ENCODE measurements around the gene USP19.

USP19 gene

GRCh38 chr3:49120438-49121131 is at the start of gene USP19:
USP19 (minus strand) TSS chr3:49120823; CDS start chr3:49119145, 1,678 bp downstream.
- peak; percentile 83 for DNase-seq (ENCODE audit: low read depth in 2 of 2)

- DNase-seq (ENCODE audit: low read depth in 2 of 2) = no peak
Observed at GRCh38 chr3:49166752-49167556, 46.3 kb upstream of the USP19 start.

- peak; percentile 40 to 42 for DNase-seq (ENCODE audit: low read depth in 2 of 2)
Observed at GRCh38 chr3:49165771-49166751, 45.4 kb upstream of the USP19 start, which contains the start of gene CCDC71. CCDC71 (minus strand) TSS chr3:49166331; CDS start chr3:49164208, 2,123 bp downstream.

GRCh38 chr3:49164983-49165720 is 44.5 kb upstream of the USP19 start:
- DNase-seq (ENCODE audit: low read depth in 2 of 2) = no peak

GRCh38 chr3:49163609-49164008 is 43.0 kb upstream of the USP19 start:
- no peak for DNase-seq (ENCODE audit: low read depth in 2 of 2)

- no peak for DNase-seq (ENCODE audit: low read depth in 2 of 2)
Observed at GRCh38 chr3:49162751-49163419, 42.3 kb upstream of the USP19 start.

GRCh38 chr3:49161808-49162530 is 41.3 kb upstream of the USP19 start:
- no peak for DNase-seq (ENCODE audit: low read depth in 2 of 2)

- no peak for DNase-seq (ENCODE audit: low read depth in 2 of 2)
Observed at GRCh38 chr3:49161197-49161596, 40.6 kb upstream of the USP19 start.

GRCh38 chr3:49158792-49159191 is 38.2 kb upstream of the USP19 start:
- DNase-seq (ENCODE audit: low read depth in 2 of 2) = no peak

GRCh38 chr3:49158103-49158709 is 37.6 kb upstream of the USP19 start:
- DNase-seq (ENCODE audit: low read depth in 2 of 2) = no peak

GRCh38 chr3:49157289-49157688 is 36.7 kb upstream of the USP19 start:
- DNase-seq (ENCODE audit: low read depth in 2 of 2) = no peak

GRCh38 chr3:49153349-49153912 is 32.8 kb upstream of the USP19 start:
- DNase-seq (ENCODE audit: low read depth in 2 of 2) = no peak

GRCh38 chr3:49151610-49152009 is 31.0 kb upstream of the USP19 start:
- no peak for DNase-seq (ENCODE audit: low read depth in 2 of 2)

- DNase-seq (ENCODE audit: low read depth in 2 of 2) = no peak
Observed at GRCh38 chr3:49148159-49148558, 27.5 kb upstream of the USP19 start.

- DNase-seq (ENCODE audit: low read depth in 2 of 2) = no peak
Observed at GRCh38 chr3:49140080-49140479, 19.5 kb upstream of the USP19 start.

GRCh38 chr3:49135499-49135898 is 14.9 kb upstream of the USP19 start:
- no peak for DNase-seq (ENCODE audit: low read depth in 2 of 2)

GRCh38 chr3:49134471-49135265 is 14.0 kb upstream of the USP19 start:
- DNase-seq (ENCODE audit: low read depth in 2 of 2) = no peak

- DNase-seq (ENCODE audit: low read depth in 2 of 2) = peak; percentile 81 to 87
Observed at GRCh38 chr3:49133226-49133951, 12.8 kb upstream of the USP19 start.
